ENCODE data around the gene PEX19.

GRCh38 chr1:160260406-160261382 is 24.2 kb downstream of the PEX19 start:
- TF ChIP-seq JUND (IDR thresholded peaks at IDR 0.05; ENCODE audit: low read depth, low read length) (no peak), IRF3 (IDR thresholded peaks at IDR 0.05) (no peak), RELA (IDR thresholded peaks at IDR 0.05; ENCODE audit: borderline replicate concordance, partially characterized antibody) (no peak), TAF1 (IDR thresholded peaks at IDR 0.05; ENCODE audit: borderline replicate concordance, low read depth, low read length) (no peak), CTCF (IDR thresholded peaks at IDR 0.05 in 2 of 3, conservative IDR thresholded peaks at IDR 0.05 in 1 of 3; ENCODE audit: control insufficient read depth in 2 of 3, extremely low read depth in 1 of 3, insufficient read depth in 1 of 3, low read depth in 3 of 3, low read length in 3 of 3) (no peak), PAX5 (IDR thresholded peaks at IDR 0.05; ENCODE audit: borderline replicate concordance, low read depth, low read length) (no peak), USF2 (IDR thresholded peaks at IDR 0.05; ENCODE audit: borderline replicate concordance, low read depth, low read length) (no peak), HCFC1 (IDR thresholded peaks at IDR 0.05; ENCODE audit: low read length) (no peak), POLR2A (IDR thresholded peaks at IDR 0.05; ENCODE audit: low read depth, low read length) (no peak), CEBPB (IDR thresholded peaks at IDR 0.05; ENCODE audit: borderline replicate concordance in 1 of 2, low read depth in 2 of 2, low read length in 2 of 2) (no peak), POLR2AphosphoS2 (IDR thresholded peaks at IDR 0.05; ENCODE audit: low read depth, low read length) (no peak)
